Nephron progenitor cell (in vitro differentiated cells): ENCODE measurements around the gene RNF34.

Experiments
- DNase-seq: peaks from one replicate; pipeline ENCODE4 v3.0.0; 2021
- H3K27ac Mint-ChIP-seq: 2 replicates; pipeline ENCODE4 v1.8.0; 2021; ENCODE audit warnings: mild to moderate bottlenecking, moderate library complexity, mixed read lengths
- H3K27me3 Mint-ChIP-seq: 2 replicates; pipeline ENCODE4 v1.8.0; 2021; ENCODE audit warnings: mild to moderate bottlenecking, low read depth, mixed read lengths; ENCODE audit not compliant: poor library complexity
- H3K36me3 Mint-ChIP-seq: 2 replicates; pipeline ENCODE4 v1.8.0; 2021; ENCODE audit warnings: low read depth, mixed read lengths
- H3K4me1 Mint-ChIP-seq: 2 replicates; pipeline ENCODE4 v1.8.0; 2021; ENCODE audit warnings: mixed read lengths
- H3K4me3 Mint-ChIP-seq: 2 replicates; pipeline ENCODE4 v1.8.0; 2021; ENCODE audit warnings: mild to moderate bottlenecking, moderate library complexity, mixed read lengths
- H3K9me3 Mint-ChIP-seq: 2 replicates; pipeline ENCODE4 v1.8.0; 2021; ENCODE audit warnings: mild to moderate bottlenecking, moderate library complexity, mixed read lengths
- TF ChIP-seq, protein P1 (sequence below): fragments of 200-600 bp; sonication (generic); IDR thresholded peaks from 2 replicates; pipeline ENCODE4 v1.5.0; 2021; ENCODE audit warnings: antibody characterized with exemption

RNF34 gene

GRCh38 chr12:121357331-121357730 is 42.6 kb upstream of the RNF34 start:
- H3K4me1 Mint-ChIP-seq, result peaks cover 16% of the 10 kb centered on the region

DNA sequence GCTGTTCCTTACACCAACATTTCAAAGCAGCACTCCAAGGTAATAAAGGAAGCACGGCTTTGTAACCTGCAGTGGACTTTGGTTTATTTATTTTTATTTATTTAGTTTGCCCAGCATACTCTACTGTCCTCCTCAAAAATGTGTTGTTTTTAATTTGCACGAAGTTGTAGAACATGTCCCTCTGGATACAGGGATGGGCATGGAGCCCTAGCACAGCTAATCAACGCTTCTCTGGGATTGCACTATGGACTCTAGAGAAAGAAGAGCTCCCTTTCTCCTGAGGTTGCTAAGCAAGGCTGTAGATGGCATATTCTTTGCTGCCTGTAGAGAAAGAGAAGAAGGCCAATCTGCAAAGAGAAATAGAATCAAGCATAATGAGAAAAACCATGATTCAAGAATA is 41.8 kb upstream of the RNF34 start:
- H3K4me1 Mint-ChIP-seq, result peaks cover 8% of the 10 kb centered on the region
- H3K4me3 Mint-ChIP-seq, result no peak overlapping the region
- no peaks in the 10 kb centered on the region for H3K9me3 Mint-ChIP-seq
- no peak overlapping the region for H3K27ac Mint-ChIP-seq
- H3K27me3 Mint-ChIP-seq, result peaks cover 36% of the 10 kb centered on the region
- DNase-seq, result no peak
- no peaks in the 10 kb centered on the region for H3K36me3 Mint-ChIP-seq
- TF ChIP-seq, protein P1, sequence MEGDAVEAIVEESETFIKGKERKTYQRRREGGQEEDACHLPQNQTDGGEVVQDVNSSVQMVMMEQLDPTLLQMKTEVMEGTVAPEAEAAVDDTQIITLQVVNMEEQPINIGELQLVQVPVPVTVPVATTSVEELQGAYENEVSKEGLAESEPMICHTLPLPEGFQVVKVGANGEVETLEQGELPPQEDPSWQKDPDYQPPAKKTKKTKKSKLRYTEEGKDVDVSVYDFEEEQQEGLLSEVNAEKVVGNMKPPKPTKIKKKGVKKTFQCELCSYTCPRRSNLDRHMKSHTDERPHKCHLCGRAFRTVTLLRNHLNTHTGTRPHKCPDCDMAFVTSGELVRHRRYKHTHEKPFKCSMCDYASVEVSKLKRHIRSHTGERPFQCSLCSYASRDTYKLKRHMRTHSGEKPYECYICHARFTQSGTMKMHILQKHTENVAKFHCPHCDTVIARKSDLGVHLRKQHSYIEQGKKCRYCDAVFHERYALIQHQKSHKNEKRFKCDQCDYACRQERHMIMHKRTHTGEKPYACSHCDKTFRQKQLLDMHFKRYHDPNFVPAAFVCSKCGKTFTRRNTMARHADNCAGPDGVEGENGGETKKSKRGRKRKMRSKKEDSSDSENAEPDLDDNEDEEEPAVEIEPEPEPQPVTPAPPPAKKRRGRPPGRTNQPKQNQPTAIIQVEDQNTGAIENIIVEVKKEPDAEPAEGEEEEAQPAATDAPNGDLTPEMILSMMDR, result no peak

More at GRCh38 chr12:121357331-121357730, 42.6 kb upstream of the RNF34 start:
- Mint-ChIP-seq H3K27me3 (peaks cover 33% of the 10 kb centered on the region), H3K27ac (no peak overlapping the region), H3K9me3 (no peaks in the 10 kb centered on the region), H3K4me3 (no peak overlapping the region), H3K36me3 (no peaks in the 10 kb centered on the region)
- DNase-seq, result no peak
- TF ChIP-seq, protein P1, result no peak

GRCh38 chr12:121364683-121365121 is 35.2 kb upstream of the RNF34 start:
- Mint-ChIP-seq H3K27me3 (peaks cover 44% of the 10 kb centered on the region), H3K4me1 (peaks cover 8% of the 10 kb centered on the region), H3K36me3 (no peaks in the 10 kb centered on the region), H3K4me3 (no peak overlapping the region), H3K27ac (no peak overlapping the region), H3K9me3 (no peaks in the 10 kb centered on the region)
- TF ChIP-seq, protein P1, result no peak
- no peak for DNase-seq

- Mint-ChIP-seq H3K9me3 (no peaks in the 10 kb centered on the region), H3K4me3 (no peak overlapping the region), H3K36me3 (no peaks in the 10 kb centered on the region), H3K27me3 (peaks cover 35% of the 10 kb centered on the region), H3K4me1 (peaks cover 8% of the 10 kb centered on the region), H3K27ac (no peak overlapping the region)
- TF ChIP-seq, protein P1, result no peak
- no peak for DNase-seq
Measured at GRCh38 chr12:121365416-121366062, 34.4 kb upstream of the RNF34 start.

DNA sequence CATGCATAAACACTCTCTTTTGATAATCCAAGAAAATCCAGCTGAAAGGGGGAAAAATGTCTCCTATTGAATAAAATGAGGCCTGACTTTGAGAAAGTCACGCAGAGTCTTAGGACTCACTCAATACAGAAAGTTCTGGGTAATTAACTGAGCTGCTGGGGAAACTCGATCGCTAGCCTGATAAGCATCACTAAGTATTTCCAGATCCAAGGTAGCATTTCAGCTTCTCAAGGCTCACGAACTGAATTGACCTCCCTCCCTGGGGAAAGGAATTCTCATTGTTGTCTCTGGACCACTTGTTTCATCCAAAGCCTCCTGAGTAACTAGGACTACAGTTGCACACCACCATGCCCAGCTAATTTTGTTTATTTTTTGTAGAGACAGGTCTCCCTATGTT is 33.9 kb upstream of the RNF34 start:
- no peak for DNase-seq
- H3K27me3 Mint-ChIP-seq, result peaks cover 35% of the 10 kb centered on the region
- H3K4me1 Mint-ChIP-seq, result peaks cover 8% of the 10 kb centered on the region
- TF ChIP-seq, protein P1, result no peak
- H3K4me3 Mint-ChIP-seq, result no peak overlapping the region
- H3K36me3 Mint-ChIP-seq, result no peaks in the 10 kb centered on the region
- peak overlapping the region; percentile 30 for H3K27ac Mint-ChIP-seq
- H3K9me3 Mint-ChIP-seq, result no peaks in the 10 kb centered on the region

DNA sequence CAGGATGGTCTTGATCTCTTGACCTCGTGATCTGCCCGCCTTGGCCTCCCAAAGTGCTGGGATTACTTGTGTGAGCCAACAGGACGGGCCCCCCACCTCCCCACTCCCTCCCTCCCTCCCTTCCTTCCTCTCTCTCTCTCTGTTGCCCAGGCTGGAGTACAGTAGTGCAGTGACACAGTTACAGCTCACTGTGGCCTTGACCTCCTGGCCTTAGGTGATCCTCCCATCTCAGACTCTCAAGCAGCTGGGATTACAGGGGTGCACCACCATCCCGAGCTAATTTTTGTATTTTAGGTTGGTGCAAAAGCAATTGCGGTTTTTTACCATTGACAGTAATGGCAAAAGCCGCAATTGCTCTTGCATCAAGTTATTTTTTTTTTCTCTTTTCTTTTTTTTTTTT is 28.5 kb upstream of the RNF34 start:
- H3K36me3 Mint-ChIP-seq, result no peaks in the 10 kb centered on the region
- no peaks in the 10 kb centered on the region for H3K4me1 Mint-ChIP-seq
- no peaks in the 10 kb centered on the region for H3K9me3 Mint-ChIP-seq
- DNase-seq, result no peak
- TF ChIP-seq, protein P1, result no peak
- peaks cover 11% of the 10 kb centered on the region for H3K27me3 Mint-ChIP-seq
- no peak overlapping the region for H3K4me3 Mint-ChIP-seq
- H3K27ac Mint-ChIP-seq, result no peak overlapping the region
